Tongue (tissue), 1 donor: ENCODE measurements around the gene METRNL. TPM values are rescaled to one million over a fixed set of nuclear protein-coding genes. Genes with fewer than 3 reads are reported as not detected.

Experiments used
- total RNA-seq: library from RNA; depleted of rRNA; stranded (reverse); fragments of >200 nt; gene quantifications from one replicate; pipeline ENCODE4 v1.2.3, GENCODE V29; 2014

Gene METRNL
- total RNA-seq, 1 donor from 2014 or later = 45.6 TPM

Other genes with a start within 250 kb of the METRNL start
- gene ZNF750, start 239.6 kb upstream of the METRNL start, total RNA-seq = 7.6 TPM